ENCODE measurements around the gene NFKBIE. TPM values are rescaled to one million over a fixed set of nuclear protein-coding genes. Genes with fewer than 3 reads are reported as not detected.

The NFKBIE gene
- total RNA-seq, 1 donor from 2014 or later: 9.9 TPM

- DNase-seq (ENCODE audit: low read depth in 2 of 2): no peak
Observed at GRCh38 chr6:44272999-44273566, 7.7 kb upstream of the NFKBIE start.

DNA sequence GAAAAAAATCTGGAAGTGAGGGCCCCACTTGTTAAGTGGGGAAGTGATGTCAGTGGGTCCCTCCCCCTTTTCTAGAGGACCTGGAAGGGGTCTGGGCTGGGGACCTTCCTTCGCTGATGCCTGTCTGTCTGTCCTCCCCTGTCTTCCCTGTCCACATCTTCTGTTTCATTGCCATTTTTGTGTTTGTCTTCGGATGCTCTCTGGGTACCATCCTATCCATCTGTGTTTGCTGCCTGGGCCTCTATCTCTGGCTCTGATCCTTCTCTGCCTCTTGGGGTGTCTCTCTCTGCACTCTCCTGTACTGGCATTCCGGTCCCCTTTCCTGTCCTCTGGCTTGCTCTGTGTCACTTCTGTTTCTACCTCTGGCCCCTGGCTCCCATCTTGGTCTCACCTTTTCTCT lies 7.2 kb upstream of the NFKBIE start:
- DNase-seq (ENCODE audit: low read depth in 2 of 2): no peak

DNA sequence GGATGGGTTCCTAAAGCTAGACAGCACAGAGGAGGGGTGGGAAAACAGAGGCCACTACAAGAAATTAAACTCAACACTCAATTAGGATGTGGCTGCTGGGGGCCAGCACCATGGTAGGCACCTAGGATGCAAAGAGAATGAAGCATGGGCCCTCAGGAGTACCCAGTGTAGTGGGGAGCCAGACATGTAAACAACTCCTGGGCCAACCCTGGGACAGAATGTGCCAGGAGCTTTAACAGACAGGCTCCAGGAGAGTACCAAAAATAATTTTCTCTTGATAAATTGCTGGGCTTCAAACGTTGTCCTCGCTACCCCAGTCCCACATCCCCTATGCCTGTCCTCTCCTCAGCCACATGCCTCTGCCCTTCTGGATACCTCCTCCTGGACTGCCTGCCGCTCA lies 6.6 kb upstream of the NFKBIE start:
- DNase-seq (ENCODE audit: low read depth in 2 of 2): no peak

- DNase-seq (ENCODE audit: low read depth in 2 of 2): no peak
Observed at GRCh38 chr6:44271406-44271723, 6.0 kb upstream of the NFKBIE start.

DNA sequence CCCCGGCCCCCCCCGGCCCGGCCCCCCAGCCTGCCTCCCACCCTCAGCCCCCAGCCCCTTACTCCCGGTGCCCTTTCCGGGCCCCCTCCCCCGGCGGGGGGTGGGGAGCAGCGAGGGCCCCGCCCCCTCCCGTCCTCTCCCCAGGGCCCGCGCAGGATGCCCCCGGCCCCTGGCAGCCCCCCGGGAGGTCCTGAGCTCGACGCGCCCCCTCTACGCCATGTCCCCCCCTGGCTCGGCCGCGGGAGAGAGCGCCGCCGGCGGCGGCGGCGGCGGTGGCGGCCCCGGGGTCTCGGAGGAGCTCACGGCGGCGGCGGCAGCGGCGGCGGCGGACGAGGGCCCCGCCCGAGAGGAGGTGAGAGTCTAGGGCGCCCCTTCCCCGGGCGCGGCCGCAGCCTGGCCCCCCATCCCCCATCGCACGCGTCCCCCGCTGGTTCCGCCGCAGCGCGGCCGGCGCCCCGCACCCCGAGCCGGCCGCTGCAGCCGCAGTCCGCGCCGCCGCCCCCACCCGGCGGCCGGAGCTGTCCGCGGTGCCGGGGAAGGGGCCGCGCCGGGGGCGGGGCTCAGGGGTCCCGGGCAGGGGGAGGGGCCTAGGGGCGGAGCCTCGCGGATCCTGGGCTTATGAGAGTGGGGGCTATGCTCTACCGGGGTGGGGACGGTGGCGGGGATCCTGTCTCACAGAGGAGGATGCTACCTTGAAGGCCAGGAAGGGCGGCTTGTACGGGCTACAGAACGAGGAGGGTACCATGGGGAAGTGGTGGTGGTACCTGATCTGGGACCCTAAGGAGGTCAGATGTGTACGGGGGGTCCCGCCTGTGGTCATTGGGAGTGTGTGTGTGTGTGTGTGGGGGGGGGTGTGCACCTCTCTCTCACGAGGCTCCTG lies 5.4 kb upstream of the NFKBIE start:
- DNase-seq (ENCODE audit: low read depth in 2 of 2): no peak

- no peak for DNase-seq (ENCODE audit: low read depth in 2 of 2)
Observed at GRCh38 chr6:44269921-44270525, 4.7 kb upstream of the NFKBIE start, which contains the start of gene TMEM151B. TMEM151B (plus strand) TSS chr6:44270450; CDS start chr6:44270743, 293 bp downstream.

GRCh38 chr6:44269178-44269920 lies 4.0 kb upstream of the NFKBIE start:
- no peak for DNase-seq (ENCODE audit: low read depth in 2 of 2)

DNA sequence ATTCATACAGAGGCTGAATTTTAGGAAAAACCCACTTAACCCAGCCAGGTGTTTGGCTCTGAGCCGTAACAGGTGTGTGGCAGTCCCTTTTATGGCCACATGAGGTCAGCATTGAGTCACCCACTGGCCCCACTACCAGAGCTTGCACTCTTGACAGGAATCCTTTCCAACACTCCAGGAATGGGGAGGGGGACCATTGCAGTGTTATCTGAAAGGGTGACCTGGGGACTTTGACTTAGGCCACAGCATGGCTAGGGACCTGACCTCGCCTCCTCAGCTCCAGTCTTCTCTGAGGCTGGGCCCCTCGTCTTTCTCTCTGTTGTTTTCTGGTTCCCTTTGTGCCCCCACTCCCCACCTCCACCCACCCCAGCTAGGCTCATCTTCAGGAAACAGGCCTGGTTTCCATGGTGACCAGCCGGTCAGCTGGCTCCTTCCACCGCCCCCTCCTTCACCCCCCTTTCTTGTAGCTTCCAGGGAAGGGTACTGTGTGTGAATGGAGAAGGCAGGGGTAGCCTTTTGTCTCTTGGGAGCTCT lies 2.8 kb upstream of the NFKBIE start:
- DNase-seq (ENCODE audit: low read depth in 2 of 2): peak; percentile 55 to 75

DNA sequence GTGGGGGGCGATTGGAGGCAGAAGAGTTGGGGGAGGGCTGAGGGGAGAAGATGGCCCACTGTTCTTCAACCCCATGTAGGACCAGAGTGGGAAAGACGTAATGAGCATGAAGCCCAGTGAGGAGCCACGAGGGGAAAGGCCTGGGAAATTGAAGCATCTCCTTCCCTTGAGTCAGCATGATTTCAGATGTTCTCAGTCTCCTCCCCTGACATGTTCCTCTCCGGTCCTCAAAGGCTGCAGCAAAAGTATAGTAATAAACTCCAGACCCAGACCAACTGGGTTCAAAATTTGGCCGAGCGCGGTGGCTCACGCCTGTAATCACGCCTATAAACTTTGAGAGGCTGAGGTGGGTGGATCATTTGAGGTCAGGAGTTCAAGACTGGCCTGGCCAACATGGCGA lies 1.9 kb upstream of the NFKBIE start:
- no peak for DNase-seq (ENCODE audit: low read depth in 2 of 2)

DNA sequence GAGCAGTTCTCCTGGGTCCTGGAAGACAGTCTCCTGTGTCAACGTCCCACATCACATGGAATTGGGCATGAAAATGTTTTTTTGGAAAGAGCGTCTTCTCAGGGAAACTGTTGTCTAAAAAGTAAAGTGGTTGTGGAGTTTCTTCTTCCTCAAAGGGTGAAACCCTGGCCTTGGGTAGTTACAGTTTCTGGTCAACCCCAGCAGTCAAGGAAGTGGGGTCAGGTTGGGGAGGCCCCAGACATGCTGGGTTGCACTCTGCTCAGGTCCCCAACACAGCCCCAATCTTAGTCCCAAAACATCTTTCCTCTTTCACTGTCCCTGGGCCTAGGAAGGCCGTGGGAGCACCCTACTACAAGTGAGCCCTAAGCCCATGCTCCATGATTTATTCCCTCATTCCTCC lies 996 bp upstream of the NFKBIE start:
- DNase-seq (ENCODE audit: low read depth in 2 of 2): no peak

GRCh38 chr6:44265722-44266233 lies 427 bp upstream of the NFKBIE start:
- no peak for DNase-seq (ENCODE audit: low read depth in 2 of 2)

DNA sequence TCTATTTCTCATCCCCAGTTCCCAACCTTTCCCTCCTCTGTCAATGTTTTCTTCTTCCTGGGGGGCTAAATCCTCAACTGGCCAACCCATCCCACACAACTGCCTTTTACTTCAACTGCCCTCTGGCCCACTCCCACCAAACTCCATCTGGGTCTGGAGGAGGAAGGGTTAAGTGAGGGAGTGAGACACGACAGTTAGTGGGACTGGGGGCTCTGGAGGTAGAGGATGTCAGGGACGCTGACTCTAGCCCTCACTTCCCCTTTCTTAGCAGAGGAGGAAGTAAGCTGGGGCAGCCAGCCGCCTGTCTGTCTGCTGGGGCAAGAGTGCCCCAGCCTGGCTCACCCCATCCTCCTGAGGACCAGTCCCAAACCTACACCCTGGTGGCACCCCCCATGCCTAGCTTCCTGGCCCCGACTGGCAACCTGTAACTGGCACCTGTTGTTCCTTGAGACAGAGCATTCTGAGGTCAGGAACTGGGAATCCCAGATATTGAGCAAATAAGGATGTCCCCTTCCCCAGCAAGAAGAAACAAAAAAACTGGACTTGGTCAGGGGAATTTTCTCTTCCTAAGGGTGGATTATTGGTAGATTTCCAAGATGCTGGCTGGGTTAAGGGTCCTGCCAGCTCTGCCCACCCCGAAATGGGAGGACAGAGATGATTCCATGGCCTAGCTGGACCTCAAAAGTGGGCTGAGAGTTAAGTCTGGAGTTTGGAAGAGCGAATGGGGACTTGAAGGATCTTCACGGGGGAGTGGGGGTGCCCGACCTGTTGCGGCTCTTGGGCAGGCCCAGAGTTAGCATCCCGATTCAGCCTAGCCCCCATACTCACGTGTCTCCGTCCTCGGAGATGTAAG lies 971 bp downstream of the NFKBIE start:
- DNase-seq (ENCODE audit: low read depth in 2 of 2): no peak

DNA sequence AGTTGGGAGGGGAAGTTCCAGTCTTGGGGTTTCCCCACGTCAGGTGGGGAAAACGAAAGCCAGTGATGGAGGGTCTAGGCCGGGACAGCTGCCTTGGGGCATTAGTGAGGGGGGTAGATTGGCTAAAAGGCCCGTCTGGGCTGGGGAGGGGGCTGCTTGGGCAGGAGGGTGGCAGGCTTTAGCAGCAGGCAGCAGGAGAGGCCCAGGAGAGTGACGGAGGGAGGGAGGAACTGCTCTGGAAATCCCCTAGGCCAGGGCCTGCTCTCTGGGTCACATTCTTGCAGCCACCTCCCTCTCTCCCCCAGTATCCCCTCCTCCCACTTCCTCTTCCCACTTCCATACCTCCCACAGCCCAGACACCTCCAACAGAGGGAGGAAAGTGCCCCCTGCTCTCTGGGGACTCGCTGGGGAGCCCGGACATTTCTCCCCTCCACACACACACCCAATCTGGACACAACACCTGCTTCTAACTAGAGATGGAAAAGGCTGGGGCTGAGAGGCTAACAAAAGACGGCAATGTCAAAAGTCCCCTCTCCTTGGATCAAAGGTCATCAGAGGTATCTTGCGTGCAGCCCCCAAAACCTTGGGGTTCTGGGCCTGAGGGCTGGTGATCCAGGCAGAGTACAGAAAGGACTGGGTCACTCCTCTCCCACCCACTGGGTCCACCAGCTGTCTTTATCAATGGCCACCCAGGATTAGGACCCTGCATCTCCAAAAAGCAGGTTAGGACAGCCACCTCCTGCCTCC lies 1.8 kb downstream of the NFKBIE start:
- peak; percentile 47 to 66 for DNase-seq (ENCODE audit: low read depth in 2 of 2)

DNA sequence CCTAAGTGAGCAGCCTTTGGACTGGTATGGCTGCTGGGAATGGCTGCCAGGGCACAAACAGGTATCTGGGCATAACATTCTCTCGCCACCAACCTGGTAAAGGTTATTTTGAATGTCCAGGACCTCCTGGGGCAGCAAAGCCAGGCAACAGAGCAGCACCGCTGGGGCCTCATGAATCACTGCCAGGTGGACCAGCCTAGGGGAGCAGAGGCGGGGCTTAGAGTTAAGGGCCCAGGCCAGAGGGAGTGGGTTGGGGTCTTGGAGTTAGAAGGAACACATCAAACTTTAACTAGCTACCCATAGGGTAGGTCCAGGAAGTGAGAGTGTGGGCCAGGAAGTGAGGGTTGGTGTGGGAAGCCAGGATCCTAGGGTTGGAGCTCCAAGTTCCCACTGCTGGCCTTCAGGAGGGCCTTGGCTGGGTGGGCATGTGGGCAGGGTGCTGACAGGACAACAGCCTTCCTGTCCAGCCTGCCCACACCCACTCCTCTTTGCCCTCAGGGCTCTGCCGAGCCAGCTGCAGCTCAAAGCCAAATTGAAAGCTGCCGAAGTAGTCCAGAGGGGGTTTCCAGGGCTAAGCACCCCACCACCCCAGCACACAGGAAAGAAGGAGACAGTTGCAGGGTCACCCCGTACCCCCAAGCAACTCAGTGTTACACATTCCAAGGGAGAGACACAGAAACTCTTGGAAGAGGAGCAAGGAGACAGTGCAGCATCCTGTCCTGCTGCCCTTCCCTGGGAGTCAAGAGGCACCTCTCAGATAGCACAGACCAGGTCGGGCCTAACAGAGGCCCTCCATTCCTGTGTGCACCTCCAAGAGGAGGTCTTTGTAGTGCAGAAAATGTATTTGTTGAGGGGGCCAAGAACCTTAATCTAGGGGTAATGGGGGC lies 2.6 kb downstream of the NFKBIE start:
- DNase-seq (ENCODE audit: low read depth in 2 of 2): no peak

- DNase-seq (ENCODE audit: low read depth in 2 of 2): no peak
Observed at GRCh38 chr6:44261581-44261980, 3.8 kb downstream of the NFKBIE start.

- DNase-seq (ENCODE audit: low read depth in 2 of 2): no peak
Observed at GRCh38 chr6:44260451-44261297, 4.7 kb downstream of the NFKBIE start.

GRCh38 chr6:44260011-44260410 lies 5.3 kb downstream of the NFKBIE start:
- DNase-seq (ENCODE audit: low read depth in 2 of 2): no peak

- no peak for DNase-seq (ENCODE audit: low read depth in 2 of 2)
Observed at GRCh38 chr6:44258921-44259320, 6.4 kb downstream of the NFKBIE start.
